ENCODE measurements around the gene C16orf87.

DNA sequence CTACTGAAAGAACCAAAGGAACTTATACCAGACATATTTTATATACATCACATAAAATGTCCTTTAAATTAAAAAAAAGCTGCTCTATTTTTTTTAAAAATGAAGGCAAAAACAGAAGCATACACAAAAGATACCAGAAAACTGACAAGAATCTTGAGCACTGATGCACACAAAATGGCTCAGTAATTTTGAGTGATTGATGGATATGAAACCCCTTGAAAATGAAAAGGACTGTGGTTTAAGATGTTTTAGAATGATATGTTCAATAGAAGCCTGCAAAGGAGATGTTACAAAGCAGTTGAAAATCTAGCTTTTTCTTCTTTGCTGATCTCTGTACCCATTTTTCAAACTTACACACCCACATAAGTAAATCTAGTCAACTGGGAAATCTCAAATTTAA lies 2.7 kb downstream of the C16orf87 start:
- TF ChIP-seq, protein P1, sequence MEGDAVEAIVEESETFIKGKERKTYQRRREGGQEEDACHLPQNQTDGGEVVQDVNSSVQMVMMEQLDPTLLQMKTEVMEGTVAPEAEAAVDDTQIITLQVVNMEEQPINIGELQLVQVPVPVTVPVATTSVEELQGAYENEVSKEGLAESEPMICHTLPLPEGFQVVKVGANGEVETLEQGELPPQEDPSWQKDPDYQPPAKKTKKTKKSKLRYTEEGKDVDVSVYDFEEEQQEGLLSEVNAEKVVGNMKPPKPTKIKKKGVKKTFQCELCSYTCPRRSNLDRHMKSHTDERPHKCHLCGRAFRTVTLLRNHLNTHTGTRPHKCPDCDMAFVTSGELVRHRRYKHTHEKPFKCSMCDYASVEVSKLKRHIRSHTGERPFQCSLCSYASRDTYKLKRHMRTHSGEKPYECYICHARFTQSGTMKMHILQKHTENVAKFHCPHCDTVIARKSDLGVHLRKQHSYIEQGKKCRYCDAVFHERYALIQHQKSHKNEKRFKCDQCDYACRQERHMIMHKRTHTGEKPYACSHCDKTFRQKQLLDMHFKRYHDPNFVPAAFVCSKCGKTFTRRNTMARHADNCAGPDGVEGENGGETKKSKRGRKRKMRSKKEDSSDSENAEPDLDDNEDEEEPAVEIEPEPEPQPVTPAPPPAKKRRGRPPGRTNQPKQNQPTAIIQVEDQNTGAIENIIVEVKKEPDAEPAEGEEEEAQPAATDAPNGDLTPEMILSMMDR (IDR thresholded peaks at IDR 0.05; ENCODE audit: poor library complexity, severe bottlenecking) = no peak
- no peak for TF ChIP-seq EZH2 (IDR thresholded peaks at IDR 0.05; ENCODE audit: borderline replicate concordance, insufficient read depth, low read length, poor library complexity, severe bottlenecking)
- TF ChIP-seq EP300 (conservative IDR thresholded peaks at IDR 0.05; ENCODE audit: poor library complexity, severe bottlenecking) = no peak

Data from neural cell (in vitro differentiated cells).